HG03066 (cell line): ENCODE results near the gene NFIX.

Experiments
- ATAC-seq: cut with Tn5 transposase; IDR thresholded peaks from one replicate; pipeline ENCODE4 v1.9.1; 2021; ENCODE audit warnings: low read depth; ENCODE audit not compliant: unreplicated experiment

The NFIX gene

GRCh38 chr19:13099073-13099999 is 104.1 kb downstream of the NFIX start:
- no peak for ATAC-seq

DNA sequence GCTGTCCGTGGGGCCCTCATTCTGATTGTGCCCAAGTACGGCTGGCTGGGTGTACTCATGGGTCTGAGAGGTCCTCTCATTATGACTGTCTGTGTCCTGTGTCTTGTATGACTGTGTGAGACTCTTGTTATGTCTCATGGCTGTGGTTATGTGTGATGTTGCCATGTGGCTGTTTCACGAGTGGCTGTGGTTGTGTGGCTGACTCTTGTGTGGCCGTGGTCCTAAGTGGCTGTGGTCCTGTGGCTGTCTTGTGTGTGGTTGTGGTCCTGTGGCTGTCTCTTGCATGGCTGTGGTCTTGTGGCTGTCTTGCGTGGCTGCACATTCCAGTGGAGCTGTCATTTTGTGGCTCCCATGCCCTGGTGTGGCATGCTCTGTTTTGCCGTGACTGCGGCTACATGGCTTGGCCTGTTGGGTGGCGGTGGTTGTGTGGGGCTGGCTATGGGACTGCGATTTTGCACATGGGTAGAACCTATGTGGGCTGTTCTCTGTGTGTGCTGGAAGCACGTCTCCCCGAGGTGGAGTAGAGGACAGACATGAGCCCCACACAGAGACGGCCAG is 104.8 kb downstream of the NFIX start:
- no peak for ATAC-seq

- no peak for ATAC-seq
Observed at GRCh38 chr19:13100841-13101589, 105.7 kb downstream of the NFIX start.

DNA sequence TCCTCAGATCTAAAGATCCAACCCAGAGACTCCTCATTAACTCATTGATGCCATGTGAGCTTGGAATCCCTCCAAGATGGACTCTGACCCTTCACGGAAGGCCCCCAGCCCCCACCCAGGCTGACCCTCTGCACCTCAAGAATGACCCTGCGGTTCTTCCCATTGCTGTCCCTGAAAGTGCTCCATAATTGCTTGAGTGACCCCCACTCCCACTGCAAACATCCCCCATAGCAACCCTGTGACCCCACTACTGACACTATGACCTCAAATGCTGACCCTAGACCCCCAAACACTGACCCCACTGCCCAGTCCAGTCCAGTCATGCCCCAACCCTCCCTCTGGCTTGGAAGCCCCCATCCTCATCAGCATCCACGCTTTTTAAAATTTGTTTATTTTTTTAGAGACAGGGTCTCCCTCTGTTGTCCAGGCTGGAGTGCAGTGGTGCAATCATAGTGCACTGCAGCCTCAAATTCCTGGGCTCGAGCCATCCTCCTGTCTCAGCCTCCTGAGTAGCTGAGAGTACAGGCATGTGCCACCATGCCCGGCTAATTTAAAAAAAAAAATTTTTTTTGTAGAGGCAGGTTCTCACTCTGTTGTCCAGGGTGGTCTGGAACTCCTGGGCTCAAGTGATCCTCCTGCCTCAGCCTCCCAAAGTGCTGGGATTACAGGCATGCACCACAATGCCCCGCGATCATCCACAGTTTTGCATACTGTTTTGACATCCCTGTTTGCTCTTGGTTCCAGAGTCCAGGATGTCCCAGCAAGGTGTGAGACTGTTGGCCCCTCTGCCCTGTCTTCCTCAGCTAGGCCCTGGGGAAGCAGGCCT is 106.5 kb downstream of the NFIX start:
- ATAC-seq, result no peak

GRCh38 chr19:13102416-13102665 is 107.1 kb downstream of the NFIX start:
- ATAC-seq, result no peak

- ATAC-seq, result no peak
Observed at GRCh38 chr19:13102666-13103580, 107.6 kb downstream of the NFIX start, which contains the start of gene LYL1. TSS of gene LYL1 (minus strand) at chr19:13102858. CDS start at chr19:13101171, 1,687 bp downstream.

DNA sequence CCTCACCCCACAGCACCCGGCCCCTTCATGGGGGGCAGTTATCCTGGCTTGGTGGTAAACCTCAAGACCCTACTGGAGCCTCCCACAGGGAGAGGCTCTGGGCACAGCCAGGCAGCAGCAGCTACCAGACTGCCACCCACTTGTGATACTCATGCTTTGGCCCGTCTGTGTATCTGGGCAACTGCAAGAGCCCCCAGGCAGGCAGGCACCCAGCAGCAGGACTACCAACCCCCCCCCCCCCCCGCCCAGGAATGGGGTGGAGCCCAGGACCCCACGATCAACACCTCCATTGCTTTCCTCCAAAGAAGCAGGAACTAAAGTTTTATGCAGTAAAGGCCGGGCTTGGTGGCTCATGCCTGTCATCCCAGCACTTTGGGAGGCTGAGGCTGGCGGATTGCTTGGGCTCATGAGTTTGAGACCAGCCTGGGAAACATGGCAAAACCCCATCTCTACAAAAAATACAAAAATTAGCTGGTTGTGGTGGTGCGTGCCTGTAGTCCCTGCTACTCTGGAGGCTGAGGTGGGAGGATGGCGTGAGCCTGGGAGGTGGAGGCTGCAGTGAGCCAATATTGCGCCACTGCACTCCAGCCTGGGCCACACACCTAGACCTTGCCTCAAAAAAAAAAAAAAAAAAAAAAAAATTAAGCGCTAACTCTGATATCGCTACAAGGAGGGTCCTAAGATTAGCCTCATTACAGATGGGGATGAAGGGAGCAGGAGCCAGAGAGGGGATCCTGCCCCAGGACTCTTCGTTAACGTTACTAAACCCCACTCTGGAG is 108.5 kb downstream of the NFIX start:
- no peak for ATAC-seq

DNA sequence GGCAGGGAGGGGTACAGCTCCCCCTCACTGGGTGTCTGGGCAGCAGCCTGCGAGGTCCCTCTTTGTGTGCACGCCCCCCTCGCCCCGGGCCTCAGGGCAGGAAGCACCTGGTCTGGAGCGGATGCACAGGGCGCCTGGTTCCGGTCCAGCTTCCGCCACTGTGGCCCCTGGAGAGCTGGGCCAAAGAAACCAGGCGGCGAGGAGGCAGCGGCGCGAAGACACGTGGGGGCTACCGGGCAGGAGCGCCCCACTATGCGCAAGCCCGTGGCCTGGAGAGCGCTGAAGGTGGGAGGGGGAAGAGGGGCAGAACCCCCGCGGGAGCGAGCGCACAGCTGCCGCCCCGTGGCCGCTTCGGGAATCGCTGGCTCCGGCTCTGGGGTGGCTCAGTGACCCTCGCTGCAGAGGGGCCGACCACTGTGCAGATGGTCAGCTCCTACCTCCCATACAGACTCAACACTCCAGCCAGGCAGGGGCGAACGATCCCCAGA is 109.1 kb downstream of the NFIX start:
- no peak for ATAC-seq

GRCh38 chr19:13104848-13105711 is 109.8 kb downstream of the NFIX start:
- no peak for ATAC-seq

DNA sequence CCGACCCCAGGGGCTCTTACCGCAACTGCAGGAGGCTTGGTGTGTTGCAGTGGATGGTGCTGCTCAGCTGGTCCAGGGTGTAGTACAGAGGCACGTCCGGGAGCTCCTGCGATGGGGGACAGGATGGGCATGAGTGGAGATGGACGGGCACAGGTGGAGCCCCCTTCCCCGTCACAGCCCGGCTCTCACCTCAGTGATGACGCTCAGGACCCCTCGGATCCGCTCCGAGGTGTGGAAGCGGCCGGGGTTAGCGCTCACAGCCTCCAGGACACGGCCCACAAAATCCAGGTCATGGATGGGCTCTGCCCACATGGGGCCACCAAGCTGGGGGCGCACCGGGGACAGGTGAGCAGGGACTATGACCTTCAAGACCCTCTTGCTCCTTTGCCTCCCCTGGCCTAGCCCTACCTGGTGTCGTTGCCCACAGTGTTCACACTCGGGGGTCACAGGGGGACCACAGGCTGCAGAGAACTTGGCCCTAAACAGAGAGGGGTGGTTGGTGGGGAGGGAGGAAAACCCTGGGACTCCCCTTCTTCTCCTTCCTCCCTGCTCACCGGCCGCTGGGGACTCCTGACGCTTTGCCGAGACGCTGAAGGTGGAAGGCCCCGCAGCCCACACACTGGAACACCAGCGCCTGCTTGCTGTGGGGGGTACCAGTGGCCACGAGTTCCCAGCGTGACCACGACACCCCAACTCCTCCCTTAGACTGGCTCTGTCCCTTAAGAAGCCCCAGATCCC is 114.3 kb downstream of the NFIX start:
- ATAC-seq, result no peak

GRCh38 chr19:13110099-13110610 is 114.9 kb downstream of the NFIX start:
- ATAC-seq, result no peak

DNA sequence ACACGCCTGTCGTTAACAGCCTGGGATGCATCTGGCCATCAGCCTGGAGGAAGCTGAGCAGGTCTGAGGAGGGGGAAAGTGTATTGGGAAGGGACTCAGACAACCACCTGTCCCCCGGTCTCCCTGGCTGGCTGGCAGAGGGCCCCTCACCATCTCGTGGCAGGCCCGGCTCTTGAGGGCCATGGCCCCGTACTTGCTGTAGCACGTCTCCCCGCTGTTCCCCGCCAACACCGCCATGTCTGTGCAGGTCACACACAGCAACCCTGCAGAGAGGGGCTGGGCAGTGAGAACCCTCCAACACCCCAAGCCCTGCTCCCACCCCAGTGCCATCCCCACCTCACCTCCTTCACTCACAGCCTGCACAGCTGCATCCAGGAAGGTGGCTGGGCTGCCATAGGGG is 117.3 kb downstream of the NFIX start:
- no peak for ATAC-seq

GRCh38 chr19:13115936-13116281 is 120.6 kb downstream of the NFIX start:
- no peak for ATAC-seq

GRCh38 chr19:13116282-13117175 is 121.3 kb downstream of the NFIX start, which contains the start of gene TRMT1:
TSS of gene TRMT1 (minus strand) at chr19:13116740. CDS start at chr19:13116399, 341 bp downstream.
- ATAC-seq, result peak; percentile 55

GRCh38 chr19:13117176-13117771 is 122.0 kb downstream of the NFIX start:
- peak; percentile 6 for ATAC-seq
